H1 (cell line): ENCODE data around the gene PDP2. TPM values are rescaled to one million over a fixed set of nuclear protein-coding genes. Genes with fewer than 3 reads are reported as not detected.

Experiments used
- CTCF ChIA-PET: fragments of 300-600 bp; sonication (Branson Sonifier 250); formaldehyde crosslinking; loops from one replicate; lab custom pipeline; 2021; ENCODE audit not compliant: partially characterized antibody; lab: Charles Lee
- POLR2A ChIA-PET: fragments of 300-600 bp; sonication (Branson Sonifier 250); formaldehyde crosslinking; loops from one replicate; lab custom pipeline; 2021; ENCODE audit warnings: inconsistent platforms; ENCODE audit not compliant: partially characterized antibody; lab: Charles Lee
- DNase-seq, 2 experiments: peaks; one replicate each; pipeline versions ENCODE4 v3.0.0 to v3.0.0-alpha.2; 2010 to 2022; ENCODE audit warnings: low spot score in 2 of 2, low read depth in 1 of 2, mixed read lengths in 1 of 2
- FAIRE-seq: peaks from 2 replicates; lab custom pipeline; 2011; peaks lifted over from hg19 to GRCh38; lab: Jason Lieb, UNC
- H2AFZ ChIP-seq: 2 replicates; pipeline ENCODE4 v1.8.1; 2012; ENCODE audit warnings: low read length, inconsistent platforms
- H2AK5ac ChIP-seq: 2 replicates; pipeline ENCODE4 v1.6.1; 2013; ENCODE audit warnings: low read depth, low read length
- H2BK120ac ChIP-seq: replicated peaks from 2 replicates; pipeline ENCODE3; 2013; ENCODE audit warnings: low read depth, low read length, inconsistent platforms
- H2BK12ac ChIP-seq: 2 replicates; pipeline ENCODE4 v1.6.1; 2013; ENCODE audit warnings: low read depth, low read length
- H2BK15ac ChIP-seq: 2 replicates; pipeline ENCODE4 v1.6.1; 2013; ENCODE audit warnings: low read length
- H2BK20ac ChIP-seq: 2 replicates; pipeline ENCODE4 v1.6.1; 2013; ENCODE audit warnings: low read length
- H2BK5ac ChIP-seq: 2 replicates; pipeline ENCODE4 v1.6.1; 2013; ENCODE audit warnings: low read depth, low read length
- H3K14ac ChIP-seq: 2 replicates; pipeline ENCODE4 v1.6.1; 2013; ENCODE audit warnings: inconsistent platforms; ENCODE audit not compliant: insufficient read length
- H3K18ac ChIP-seq: 2 replicates; pipeline ENCODE4 v1.6.1; 2013; ENCODE audit warnings: low read length; ENCODE audit errors: extremely low read depth
- H3K23ac ChIP-seq: 2 replicates; pipeline ENCODE4 v1.6.1; 2013; ENCODE audit warnings: inconsistent platforms; ENCODE audit not compliant: insufficient read length
- H3K23me2 ChIP-seq: 2 replicates; pipeline ENCODE4 v1.6.1; 2013; ENCODE audit warnings: low read depth, low read length
- H3K27ac ChIP-seq: 2 replicates; pipeline ENCODE4 v1.6.1; 2011; ENCODE audit warnings: low read depth, low read length, inconsistent platforms
- H3K27me3 ChIP-seq, 4 experiments: replicated peaks in 1 of 4; 1 replicate in 1 of 4; 2 replicates in 3 of 4; pipeline versions ENCODE4 v1.6.1 to v1.8.1; 2011 to 2013; ENCODE audit warnings: low read length in 3 of 4, mild to moderate bottlenecking in 3 of 4, inconsistent platforms in 2 of 4, mixed read lengths in 2 of 4, moderate library complexity in 1 of 4; ENCODE audit not compliant: control insufficient read depth in 3 of 4, insufficient read depth in 3 of 4; ENCODE audit errors: extremely low read depth in 1 of 4
- H3K36me3 ChIP-seq, 4 experiments: 2 replicates each; pipeline versions ENCODE4 v1.6.1 to v1.8.1; 2011 to 2013; ENCODE audit warnings: mild to moderate bottlenecking in 4 of 4, low read length in 3 of 4, moderate library complexity in 2 of 4, control low read depth in 1 of 4, inconsistent platforms in 1 of 4; ENCODE audit not compliant: insufficient read depth in 4 of 4, control insufficient read depth in 2 of 4
- H3K4ac ChIP-seq: replicated peaks from 2 replicates; pipeline ENCODE3; 2013; ENCODE audit warnings: low read length, low read depth, mixed read lengths, inconsistent platforms; ENCODE audit not compliant: insufficient read length
- H3K4me1 ChIP-seq, 4 experiments: replicated peaks in 1 of 4; 1 replicate in 1 of 4; 2 replicates in 3 of 4; pipeline versions ENCODE4 v1.6.1 to v1.8.1; 2011 to 2013; ENCODE audit warnings: low read length in 3 of 4, inconsistent platforms in 2 of 4, mixed read lengths in 1 of 4; ENCODE audit not compliant: insufficient read depth in 4 of 4, control insufficient read depth in 3 of 4
- H3K4me2 ChIP-seq, 2 experiments: 2 replicates each; pipeline versions ENCODE4 v1.6.1 to v1.8.1; 2011 to 2013; ENCODE audit warnings: low read depth in 2 of 2, low read length in 2 of 2, control low read depth in 1 of 2, inconsistent platforms in 1 of 2, mild to moderate bottlenecking in 1 of 2; ENCODE audit not compliant: insufficient read depth in 1 of 2
- H3K4me3 ChIP-seq, 4 experiments: fragments of 200-600, 300-600 bp in 1 of 4; sonication (generic), shearing (Covaris generic), sonication (Bioruptor Twin) in 1 of 4; 2 replicates each; pipeline versions ENCODE4 v1.5.1 to v1.8.1; 2011 to 2016; ENCODE audit warnings: low read length in 4 of 4, low read depth in 3 of 4, control low read depth in 2 of 4, inconsistent platforms in 2 of 4, mild to moderate bottlenecking in 2 of 4, mixed read lengths in 1 of 4, moderate library complexity in 1 of 4; ENCODE audit not compliant: insufficient read depth in 2 of 4; ENCODE audit errors: extremely low read depth in 1 of 4
- H3K56ac ChIP-seq: replicated peaks from 2 replicates; pipeline ENCODE3; 2013; ENCODE audit warnings: low read depth, mild to moderate bottlenecking, mixed read lengths, low read length, inconsistent platforms; ENCODE audit not compliant: insufficient read length
- H3K79me1 ChIP-seq: 2 replicates; pipeline ENCODE4 v1.6.1; 2013; ENCODE audit warnings: low read depth, low read length, control low read depth
- H3K79me2 ChIP-seq, 2 experiments: 2 replicates each; pipeline versions ENCODE4 v1.6.1 to v1.8.1; 2012 to 2013; ENCODE audit warnings: low read length in 2 of 2, mild to moderate bottlenecking in 2 of 2, inconsistent platforms in 1 of 2; ENCODE audit not compliant: insufficient read depth in 2 of 2, control insufficient read depth in 1 of 2
- H3K9ac ChIP-seq, 4 experiments: replicated peaks in 1 of 4; 1 replicate in 1 of 4; 2 replicates in 3 of 4; pipeline versions ENCODE4 v1.6.1 to v1.8.1; 2011 to 2013; ENCODE audit warnings: low read depth in 3 of 4, low read length in 3 of 4, control low read depth in 2 of 4, mild to moderate bottlenecking in 2 of 4, moderate library complexity in 2 of 4, inconsistent platforms in 1 of 4; ENCODE audit errors: extremely low read depth in 1 of 4
- H3K9me3 ChIP-seq, 2 experiments: 2 replicates each; pipeline versions ENCODE4 v1.6.1 to v1.8.1; 2012 to 2013; ENCODE audit warnings: mild to moderate bottlenecking in 2 of 2, moderate library complexity in 2 of 2, control low read depth in 1 of 2, inconsistent platforms in 1 of 2, low read depth in 1 of 2, low read length in 1 of 2, mixed read lengths in 1 of 2; ENCODE audit not compliant: insufficient read depth in 2 of 2
- H4K20me1 ChIP-seq, 2 experiments: replicated peaks in 1 of 2; 2 replicates each; pipeline versions ENCODE3 to v1.8.1; 2011 to 2013; ENCODE audit warnings: inconsistent platforms in 2 of 2, low read length in 2 of 2, mild to moderate bottlenecking in 1 of 2; ENCODE audit not compliant: insufficient read depth in 2 of 2, control insufficient read depth in 1 of 2
- H4K5ac ChIP-seq: 2 replicates; pipeline ENCODE4 v1.6.1; 2013; ENCODE audit warnings: low read length, low read depth, mixed read lengths, inconsistent platforms; ENCODE audit not compliant: insufficient read length
- H4K8ac ChIP-seq: 2 replicates; pipeline ENCODE4 v1.8.0; 2013; ENCODE audit warnings: mild to moderate bottlenecking, moderate library complexity, low read length, inconsistent platforms; ENCODE audit not compliant: insufficient read depth; ENCODE audit errors: extremely low read depth
- H4K91ac ChIP-seq: replicated peaks from 2 replicates; pipeline ENCODE3; 2013; ENCODE audit warnings: low read length, mixed read lengths, inconsistent platforms; ENCODE audit not compliant: insufficient read length
- CHD1 ChIP-seq: IDR thresholded peaks from 2 replicates; pipeline ENCODE4 v1.6.1; 2012; ENCODE audit warnings: low read depth, low read length, improper control_type of control experiment
- EZH2 ChIP-seq: fragments of 200-600 bp; sonication (generic); IDR thresholded peaks from 2 replicates; pipeline ENCODE4 v1.7.1; 2012; ENCODE audit warnings: low read depth, mild to moderate bottlenecking, moderate library complexity, low read length, inconsistent platforms; ENCODE audit not compliant: severe bottlenecking
- HDAC6 ChIP-seq: IDR thresholded peaks from one replicate; pipeline ENCODE4 v1.7.1; 2012; ENCODE audit warnings: low read depth, mild to moderate bottlenecking, inconsistent platforms, low read length, moderate library complexity
- KDM1A ChIP-seq: fragments of 200-600, 300-600 bp; sonication (generic); IDR thresholded peaks from 2 replicates; pipeline ENCODE4 v1.7.1; 2016; ENCODE audit warnings: mild to moderate bottlenecking, low read length, borderline replicate concordance
- PHF8 ChIP-seq: fragments of 200-600 bp; sonication (generic); conservative IDR thresholded peaks from 2 replicates; pipeline ENCODE4 v1.7.1; 2012; ENCODE audit warnings: low read depth, mild to moderate bottlenecking, inconsistent platforms, low read length, moderate library complexity
- SRF ChIP-seq: IDR thresholded peaks from 2 replicates; pipeline ENCODE4 v1.6.1; 2011; ENCODE audit warnings: mild to moderate bottlenecking, low read depth, low read length, moderate library complexity
- TAF7 ChIP-seq: optimal IDR thresholded peaks from 2 replicates; pipeline ENCODE3; 2011; ENCODE audit warnings: low read depth, mild to moderate bottlenecking, inconsistent platforms, low read length, moderate library complexity, borderline replicate concordance
- WGBS, 2 experiments: shearing (Covaris generic) in 1 of 2; methylation state at CpG; one replicate each; pipeline versions ENCODE4 v1.1.6 to v1.1.7; 2013 to 2015; ENCODE audit warnings: low lambda C conversion rate in 2 of 2, mixed read lengths in 2 of 2, inconsistent platforms in 1 of 2, low coverage in 1 of 2, missing lambda C conversion rate in 1 of 2; ENCODE audit not compliant: insufficient replicate concordance in 2 of 2, insufficient coverage in 1 of 2, insufficient read length in 1 of 2; ENCODE audit errors: extremely low coverage in 1 of 2, missing lambda C conversion rate in 1 of 2; 5-methylcytosine and 5-hydroxymethylcytosine counted together
- polyA plus RNA-seq, 7 experiments: library from polyadenylated mRNA; depleted of rRNA in 3 of 7; stranded (reverse) in 5 of 7; unstranded in 2 of 7; fragments of >200 nt in 5 of 7; fragments of 200-250 nt in 2 of 7; gene quantifications; 1 replicate in 5 of 7; 2 replicates in 1 of 7; 4 replicates in 1 of 7; pipeline versions ENCODE4 v1.2.1 to v1.2.3, GENCODE V29; 2011 to 2013; ENCODE audit warnings: missing spikeins in 2 of 7, mixed read lengths in 2 of 7
- total RNA-seq: library from RNA; stranded (reverse); fragmentation: NEBNext Ultra II Directional; extraction: Animal tissue kit (Norgen Biotek cat#: 25700); gene quantifications from 2 replicates; pipeline ENCODE4 v1.2.1, GENCODE V29; 2021
- TF ChIP-seq, protein P1 (sequence below), 3 experiments: IDR thresholded peaks; 1 replicate in 2 of 3; 2 replicates in 1 of 3; pipeline versions ENCODE4 v1.5.1 to v1.6.1; 2011; ENCODE audit warnings: low read length in 3 of 3, mild to moderate bottlenecking in 3 of 3, inconsistent platforms in 2 of 3, low read depth in 1 of 3, moderate library complexity in 1 of 3; ENCODE audit not compliant: insufficient read depth in 1 of 3; ENCODE audit errors: control extremely low read depth in 1 of 3

PDP2 gene
- total and polyA plus RNA-seq, 2 of the 8 experiments (the other 6 are each of a cell fraction or from before 2014, with no cell fraction given), result 11.7 to 36.5 TPM

DNA sequence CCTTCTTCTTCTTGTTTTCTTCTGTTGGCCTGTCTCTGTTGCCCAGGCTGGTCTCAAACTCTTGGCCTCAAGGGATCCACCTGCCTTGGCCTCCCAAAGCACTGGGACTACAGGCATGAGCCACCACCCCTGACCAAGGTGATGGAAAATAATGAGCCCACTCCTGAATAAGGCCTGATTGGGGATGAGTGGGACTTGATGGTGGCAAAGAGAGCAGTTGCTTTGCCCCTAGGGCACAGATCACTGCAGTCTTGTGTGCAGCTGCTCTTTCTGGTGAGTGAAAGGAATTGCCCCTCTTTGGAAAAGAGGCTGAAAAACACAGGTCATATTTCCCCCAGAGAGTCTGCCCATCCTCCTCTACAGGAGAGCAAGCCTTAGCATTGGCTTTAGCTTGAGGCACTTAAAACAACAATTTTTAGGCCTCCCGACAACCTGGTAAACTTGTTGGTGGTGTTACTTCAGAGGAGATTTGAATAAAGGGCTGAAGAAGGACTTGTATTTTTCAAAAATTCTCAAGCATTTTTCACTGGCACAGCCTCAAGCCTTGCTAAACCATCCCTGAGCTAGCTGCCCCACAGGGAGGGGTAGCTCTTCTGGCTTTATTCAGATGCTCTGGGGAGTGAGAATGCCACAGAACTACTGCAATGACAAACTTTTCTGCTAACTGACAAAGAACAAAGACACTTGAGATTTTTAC, 6.1 kb upstream of the PDP2 start:
- WGBS, 2 experiments, result 88% methylated on average over 1 of the region's 1 CpG; no CpG with 5 or more reads in 1 of the 2 experiments
- H3K9ac ChIP-seq, result no peak overlapping the region
- no peak overlapping the region for H3K4me3 ChIP-seq
- no peak overlapping the region for H2BK120ac ChIP-seq
- H3K14ac ChIP-seq, result no peak overlapping the region
- no peaks in the 10 kb centered on the region for H3K23me2 ChIP-seq
- peaks cover 0 to 6% (median 2%) of the 10 kb centered on the region in 4 experiments; a peak in 4 of 7 replicates for H3K4me1 ChIP-seq
- H3K4ac ChIP-seq, result peak overlapping the region; percentile 80
- peak overlapping the region; percentile 68; the same call in 1 of the 2 replicates for H3K18ac ChIP-seq
- no peaks in the 10 kb centered on the region; a peak in 1 of 7 replicates for H3K27me3 ChIP-seq
- H3K36me3 ChIP-seq, result no peaks in the 10 kb centered on the region
- H4K20me1 ChIP-seq, result no peaks in the 10 kb centered on the region
- ChIA-PET CTCF (interaction anchor here (1.0 to 2.0 kb wide), 9 partner anchors 8 to 265 kb away, joined by 3 to 6 read pairs (median 4); no protein-coding TSS in a partner anchor), POLR2A (no interaction called here)
- H3K56ac ChIP-seq, result no peak overlapping the region
- no peak overlapping the region for H3K27ac ChIP-seq
- H3K79me2 ChIP-seq, result no peaks in the 10 kb centered on the region
- H2BK15ac ChIP-seq, result peak overlapping the region; percentile 53; the same call in 1 of the 2 replicates
- DNase-seq (no peak), FAIRE-seq (no peak)
- peak overlapping the region; percentile 75; the same call in 1 of the 2 replicates for H2BK12ac ChIP-seq
- H2AFZ ChIP-seq, result no peak overlapping the region
- TF ChIP-seq EZH2 (no peak), PHF8 (no peak), TAF7 (no peak), KDM1A (no peak), SRF (no peak), HDAC6 (no peak), CHD1 (no peak)
- TF ChIP-seq, protein P1, sequence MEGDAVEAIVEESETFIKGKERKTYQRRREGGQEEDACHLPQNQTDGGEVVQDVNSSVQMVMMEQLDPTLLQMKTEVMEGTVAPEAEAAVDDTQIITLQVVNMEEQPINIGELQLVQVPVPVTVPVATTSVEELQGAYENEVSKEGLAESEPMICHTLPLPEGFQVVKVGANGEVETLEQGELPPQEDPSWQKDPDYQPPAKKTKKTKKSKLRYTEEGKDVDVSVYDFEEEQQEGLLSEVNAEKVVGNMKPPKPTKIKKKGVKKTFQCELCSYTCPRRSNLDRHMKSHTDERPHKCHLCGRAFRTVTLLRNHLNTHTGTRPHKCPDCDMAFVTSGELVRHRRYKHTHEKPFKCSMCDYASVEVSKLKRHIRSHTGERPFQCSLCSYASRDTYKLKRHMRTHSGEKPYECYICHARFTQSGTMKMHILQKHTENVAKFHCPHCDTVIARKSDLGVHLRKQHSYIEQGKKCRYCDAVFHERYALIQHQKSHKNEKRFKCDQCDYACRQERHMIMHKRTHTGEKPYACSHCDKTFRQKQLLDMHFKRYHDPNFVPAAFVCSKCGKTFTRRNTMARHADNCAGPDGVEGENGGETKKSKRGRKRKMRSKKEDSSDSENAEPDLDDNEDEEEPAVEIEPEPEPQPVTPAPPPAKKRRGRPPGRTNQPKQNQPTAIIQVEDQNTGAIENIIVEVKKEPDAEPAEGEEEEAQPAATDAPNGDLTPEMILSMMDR (IDR thresholded peaks at IDR 0.05; ENCODE audit: control extremely low read depth in 1 of 3, insufficient read depth in 1 of 3, low read depth in 1 of 3, low read length in 3 of 3), result no peak
- H2BK20ac ChIP-seq, result no peak overlapping the region
- no peaks in the 10 kb centered on the region for H3K79me1 ChIP-seq
- H3K4me2 ChIP-seq, result no peak overlapping the region
- H2BK5ac ChIP-seq, result no peak overlapping the region
- H4K5ac ChIP-seq, result no peak overlapping the region
- peak overlapping the region; percentile 82 for H4K91ac ChIP-seq
- H2AK5ac ChIP-seq, result no peak overlapping the region; the same call in 1 of the 2 replicates
- H3K23ac ChIP-seq, result no peak overlapping the region
- H3K9me3 ChIP-seq, result no peaks in the 10 kb centered on the region
- no peak overlapping the region for H4K8ac ChIP-seq
